Fibroblast of pulmonary artery (primary cell): ENCODE measurements around the gene STRA8.

Experiments used
- DNase-seq: peaks from one replicate; pipeline ENCODE4 v3.0.0-alpha.2; 2010; ENCODE audit warnings: low read depth
- H3K4me3 ChIP-seq: replicated peaks from 2 replicates; pipeline ENCODE4 v1.5.1; 2011; ENCODE audit warnings: low read depth, mild to moderate bottlenecking, control low read depth, low read length, moderate library complexity
- CTCF ChIP-seq: IDR thresholded peaks from 2 replicates; pipeline ENCODE4 v1.5.1; 2011; ENCODE audit warnings: mild to moderate bottlenecking, control low read depth, low read length, inconsistent platforms; ENCODE audit errors: missing control alignments

The STRA8 gene

GRCh38 chr7:135262623-135263320 lies 29.1 kb downstream of the STRA8 start:
- no peak overlapping the region for H3K4me3 ChIP-seq
- no peak for DNase-seq
- no peak for TF ChIP-seq CTCF

GRCh38 chr7:135263321-135263970 lies 29.8 kb downstream of the STRA8 start:
- DNase-seq, result no peak
- no peak for TF ChIP-seq CTCF

GRCh38 chr7:135265637-135266036 lies 32.0 kb downstream of the STRA8 start:
- no peak for TF ChIP-seq CTCF
- no peak for DNase-seq
- no peak overlapping the region for H3K4me3 ChIP-seq

More at GRCh38 chr7:135263321-135263970, 29.8 kb downstream of the STRA8 start:
- H3K4me3 ChIP-seq, result no peak overlapping the region

- DNase-seq, result no peak
- no peak overlapping the region for H3K4me3 ChIP-seq
- no peak for TF ChIP-seq CTCF
Observed at GRCh38 chr7:135269921-135270320, 36.3 kb downstream of the STRA8 start.

- no peak for TF ChIP-seq CTCF
- no peak for DNase-seq
- H3K4me3 ChIP-seq, result no peak overlapping the region
Observed at GRCh38 chr7:135270577-135271254, 37.1 kb downstream of the STRA8 start.

- no peak for TF ChIP-seq CTCF
- no peak overlapping the region for H3K4me3 ChIP-seq
- no peak for DNase-seq
Observed at GRCh38 chr7:135271255-135271615, 37.6 kb downstream of the STRA8 start.

GRCh38 chr7:135272303-135272702 lies 38.7 kb downstream of the STRA8 start:
- TF ChIP-seq CTCF, result no peak
- no peak overlapping the region for H3K4me3 ChIP-seq
- no peak for DNase-seq
